ENCODE data around the gene HLA-A.

HLA-A gene

GRCh38 chr6:29984232-29984631 lies 41.9 kb downstream of the HLA-A start:
- no peak for DNase-seq (ENCODE audit: low read depth in 2 of 3, low spot score in 1 of 3)

DNA sequence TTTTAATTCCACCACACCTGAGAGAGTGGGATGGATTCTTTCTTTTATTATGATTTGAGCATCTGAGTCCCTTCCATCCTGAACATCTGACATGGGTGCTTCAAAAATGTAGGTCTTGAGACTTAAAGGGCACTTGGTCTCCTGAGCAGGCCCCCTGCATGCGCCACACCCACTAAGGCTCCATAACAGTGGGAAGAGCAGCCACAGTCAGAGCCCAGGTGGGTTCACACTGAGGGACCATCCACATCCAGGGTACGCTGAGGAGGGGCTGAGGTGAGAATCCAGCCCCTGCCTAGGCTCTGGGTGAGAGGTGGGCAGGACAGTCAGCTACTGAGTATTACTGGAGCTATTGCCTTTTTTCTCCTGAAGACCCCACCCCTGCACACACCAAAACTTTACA lies 42.7 kb downstream of the HLA-A start:
- no peak for DNase-seq (ENCODE audit: low read depth in 2 of 3, low spot score in 1 of 3)

DNA sequence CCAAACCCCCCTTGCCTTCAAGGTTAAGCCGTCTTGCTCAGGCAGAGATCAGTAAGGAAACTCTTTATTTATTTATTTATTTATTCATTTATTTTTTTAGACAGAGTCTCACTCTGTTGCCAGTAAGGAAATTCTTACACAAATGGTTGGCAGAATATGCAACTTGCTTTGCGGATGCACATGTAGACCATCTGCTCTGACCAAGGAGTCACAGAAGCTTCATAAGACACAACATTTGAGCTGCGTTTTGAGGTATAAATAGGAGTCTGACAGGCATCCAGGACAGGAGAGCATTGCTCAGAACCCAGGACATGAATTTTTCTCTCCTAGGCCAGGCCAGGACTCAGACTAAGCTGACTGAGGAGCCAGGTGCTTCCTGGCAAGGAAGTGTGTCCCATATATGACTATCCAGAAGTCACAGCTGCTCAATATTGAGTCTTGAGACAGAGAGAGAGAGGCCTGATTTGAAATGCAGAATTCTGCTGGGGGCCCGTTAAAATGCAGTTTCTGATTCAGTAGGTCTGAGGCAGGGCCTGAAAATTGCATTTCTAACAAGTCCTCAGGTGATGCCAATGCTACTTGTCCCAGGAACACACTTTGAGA lies 43.9 kb downstream of the HLA-A start:
- no peak for DNase-seq (ENCODE audit: low read depth in 2 of 3, low spot score in 1 of 3)

- no peak for DNase-seq (ENCODE audit: low read depth in 2 of 3, low spot score in 1 of 3)
Observed at GRCh38 chr6:29989211-29989610, 46.9 kb downstream of the HLA-A start.

DNA sequence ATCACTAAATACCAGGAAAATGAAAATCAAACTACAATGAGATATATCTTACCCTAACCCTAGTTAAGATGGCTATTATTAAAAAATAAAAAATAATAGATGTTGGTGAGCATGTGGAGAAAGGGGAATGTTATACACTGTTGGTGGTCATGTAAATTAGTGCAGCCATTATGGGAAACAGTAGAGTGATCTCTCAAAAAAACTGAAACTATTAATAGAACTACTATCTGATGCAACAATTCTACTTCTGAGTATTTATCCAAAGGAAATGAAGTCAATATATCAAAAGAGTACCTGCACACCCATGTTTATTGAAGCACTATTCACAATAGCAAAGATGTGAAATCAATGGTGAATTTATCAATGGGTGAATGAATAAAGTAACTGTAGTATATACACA lies 48.6 kb downstream of the HLA-A start:
- no peak for DNase-seq (ENCODE audit: low read depth in 2 of 3, low spot score in 1 of 3)

GRCh38 chr6:29992807-29993206 lies 50.5 kb downstream of the HLA-A start:
- DNase-seq (ENCODE audit: low read depth in 2 of 3, low spot score in 1 of 3): no peak

DNA sequence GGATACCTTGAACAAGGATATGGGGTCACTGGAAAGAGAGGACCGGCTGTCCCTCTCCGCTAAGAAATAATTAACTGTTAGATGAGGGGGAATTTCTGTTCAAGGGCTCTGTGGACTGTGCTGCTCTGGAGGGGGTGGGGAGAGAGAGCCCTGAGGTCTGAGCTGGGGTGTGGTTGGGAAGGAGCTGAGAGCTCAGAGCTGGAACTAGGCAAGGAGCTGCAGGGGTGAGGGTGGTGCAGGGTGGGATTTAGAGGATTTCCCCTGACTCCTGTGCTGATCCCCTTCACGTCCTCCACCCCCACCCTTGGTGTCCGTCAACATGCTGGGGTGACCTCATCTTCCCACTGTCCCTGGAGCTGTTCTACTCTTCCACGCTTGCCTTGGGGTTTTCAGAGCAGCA lies 52.5 kb downstream of the HLA-A start:
- no peak for DNase-seq (ENCODE audit: low read depth in 2 of 3, low spot score in 1 of 3)

DNA sequence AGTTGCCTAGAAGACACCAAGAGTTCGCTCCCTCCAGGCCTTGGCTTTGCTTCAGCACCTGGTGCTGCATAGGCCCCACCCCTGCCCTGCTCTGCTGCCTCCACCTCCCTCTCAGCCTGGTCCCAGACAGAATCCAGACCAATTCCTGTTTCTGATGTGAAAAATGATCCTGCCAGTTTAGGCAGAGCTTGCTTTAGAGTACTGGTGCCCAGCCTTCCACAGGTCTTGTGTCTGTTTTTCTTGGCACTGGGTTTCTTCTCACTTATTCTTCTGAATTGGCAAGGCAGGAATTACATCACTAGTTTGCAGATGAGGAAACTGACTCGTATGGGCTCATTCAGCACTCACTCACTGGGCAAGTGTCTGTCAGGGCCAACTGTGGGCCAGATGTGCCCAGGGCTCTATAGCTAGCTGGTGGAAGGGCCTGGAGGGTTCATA lies 53.0 kb downstream of the HLA-A start:
- DNase-seq (ENCODE audit: low read depth in 2 of 3, low spot score in 1 of 3): no peak
